Femur (tissue), 1 donor: ENCODE measurements around the gene SEZ6L.
"Not testable (repeated sequence)": the region's sequence is repeated elsewhere in the genome, so short reads cannot be mapped to it uniquely, and the experiment has no call there.

Experiments used
- DNase-seq: peaks from one replicate; pipeline ENCODE4 v3.0.0-alpha.2; 2017

Gene SEZ6L

GRCh38 chr22:26391091-26391490 is 221.8 kb downstream of the SEZ6L start:
- no peak for DNase-seq

GRCh38 chr22:26391623-26392022 is 222.4 kb downstream of the SEZ6L start:
- DNase-seq: no peak

- DNase-seq: no peak
These were observed 224.7 kb downstream of the SEZ6L start for GRCh38 chr22:26393929-26394328.

- DNase-seq: no peak
These were observed 225.5 kb downstream of the SEZ6L start for GRCh38 chr22:26394777-26395176.

- DNase-seq: no peak
These were observed 226.7 kb downstream of the SEZ6L start for GRCh38 chr22:26395926-26396325.

GRCh38 chr22:26398741-26399153 is 229.5 kb downstream of the SEZ6L start:
- DNase-seq: peak; percentile 63

- DNase-seq: no peak
These were observed 230.0 kb downstream of the SEZ6L start for GRCh38 chr22:26399289-26399688.

- DNase-seq: no peak
These were observed 232.5 kb downstream of the SEZ6L start for GRCh38 chr22:26401726-26402125.

- no peak for DNase-seq
These were observed 235.7 kb downstream of the SEZ6L start for GRCh38 chr22:26404851-26405421.

GRCh38 chr22:26406118-26406517 is 236.9 kb downstream of the SEZ6L start:
- DNase-seq: no peak

- not testable (repeated sequence) for DNase-seq
These were observed 239.4 kb downstream of the SEZ6L start for GRCh38 chr22:26408562-26409220.

- DNase-seq: peak; percentile 43
These were observed 240.6 kb downstream of the SEZ6L start for GRCh38 chr22:26409719-26410335.

- DNase-seq: no peak
These were observed 241.1 kb downstream of the SEZ6L start for GRCh38 chr22:26410386-26410785.

GRCh38 chr22:26414347-26414746 is 245.1 kb downstream of the SEZ6L start:
- DNase-seq: no peak

- no peak for DNase-seq
These were observed 247.0 kb downstream of the SEZ6L start for GRCh38 chr22:26416256-26416655.

GRCh38 chr22:26416670-26417276 is 247.5 kb downstream of the SEZ6L start:
- DNase-seq: peak; percentile 71

GRCh38 chr22:26417406-26417805 is 248.1 kb downstream of the SEZ6L start:
- no peak for DNase-seq

- DNase-seq: no peak
These were observed 249.4 kb downstream of the SEZ6L start for GRCh38 chr22:26418620-26419019.

GRCh38 chr22:26426924-26427323 is 257.7 kb downstream of the SEZ6L start:
- DNase-seq: no peak

GRCh38 chr22:26428515-26429457 is 259.5 kb downstream of the SEZ6L start, which contains the start of gene ASPHD2:
Gene ASPHD2, plus strand, starts transcription at chr22:26429260. Its CDS starts 4,356 bp downstream, at chr22:26433616.
- DNase-seq: peak; percentile 82

GRCh38 chr22:26429458-26430286 is 260.4 kb downstream of the SEZ6L start:
- no peak for DNase-seq

- no peak for DNase-seq
These were observed 261.3 kb downstream of the SEZ6L start for GRCh38 chr22:26430600-26430999.
